ENCODE data around the gene TULP4.
A peak's percentile ranks its signal among the peaks of the same experiment; 100 is the strongest.

Gene TULP4

DNA sequence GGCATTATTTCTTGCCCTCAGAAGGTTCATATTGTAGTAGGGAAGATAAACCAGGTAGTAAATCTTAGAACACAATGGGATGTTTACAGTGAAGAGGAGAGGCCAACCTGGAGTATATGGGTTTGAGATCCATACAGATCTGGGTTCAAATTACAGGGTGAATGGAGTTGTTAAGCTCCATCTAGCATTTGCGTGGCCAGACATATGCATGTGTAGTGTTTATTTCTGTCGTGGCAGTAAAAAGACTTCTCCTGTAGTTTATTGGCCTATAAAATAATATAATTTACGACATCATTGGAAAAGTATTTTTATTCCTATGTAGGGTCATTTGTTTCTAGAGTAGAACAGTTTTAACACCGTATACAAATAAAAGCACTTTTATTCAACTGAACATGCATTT lies 25.2 kb upstream of the TULP4 start (continued):
- 0 out of 2 replicates have a peak, but pooled peaks have one; percentile 17 for TF ChIP-seq ZIC2 (tag by site-specific recombination; IDR thresholded peaks at IDR 0.05)
- TF ChIP-seq, protein P1, sequence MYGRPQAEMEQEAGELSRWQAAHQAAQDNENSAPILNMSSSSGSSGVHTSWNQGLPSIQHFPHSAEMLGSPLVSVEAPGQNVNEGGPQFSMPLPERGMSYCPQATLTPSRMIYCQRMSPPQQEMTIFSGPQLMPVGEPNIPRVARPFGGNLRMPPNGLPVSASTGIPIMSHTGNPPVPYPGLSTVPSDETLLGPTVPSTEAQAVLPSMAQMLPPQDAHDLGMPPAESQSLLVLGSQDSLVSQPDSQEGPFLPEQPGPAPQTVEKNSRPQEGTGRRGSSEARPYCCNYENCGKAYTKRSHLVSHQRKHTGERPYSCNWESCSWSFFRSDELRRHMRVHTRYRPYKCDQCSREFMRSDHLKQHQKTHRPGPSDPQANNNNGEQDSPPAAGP (tag by site-specific recombination; IDR thresholded peaks at IDR 0.05): no peak
- TF ChIP-seq HOXD13 (CRISPR knock-in tag; IDR thresholded peaks at IDR 0.05; ENCODE audit: borderline replicate concordance): peak; percentile 87; the same call in 1 of the 2 replicates
- TF ChIP-seq ZNF37A (tag by site-specific recombination; IDR thresholded peaks at IDR 0.05): no peak
- no peak for TF ChIP-seq ZNF560 (tag by site-specific recombination; IDR thresholded peaks at IDR 0.05; ENCODE audit: borderline replicate concordance)
- no peak for TF ChIP-seq MEIS1 (CRISPR knock-in tag; IDR thresholded peaks at IDR 0.05; ENCODE audit: borderline replicate concordance)
- TF ChIP-seq GFI1B (tag by site-specific recombination; IDR thresholded peaks at IDR 0.05): no peak
- TF ChIP-seq, protein P2, sequence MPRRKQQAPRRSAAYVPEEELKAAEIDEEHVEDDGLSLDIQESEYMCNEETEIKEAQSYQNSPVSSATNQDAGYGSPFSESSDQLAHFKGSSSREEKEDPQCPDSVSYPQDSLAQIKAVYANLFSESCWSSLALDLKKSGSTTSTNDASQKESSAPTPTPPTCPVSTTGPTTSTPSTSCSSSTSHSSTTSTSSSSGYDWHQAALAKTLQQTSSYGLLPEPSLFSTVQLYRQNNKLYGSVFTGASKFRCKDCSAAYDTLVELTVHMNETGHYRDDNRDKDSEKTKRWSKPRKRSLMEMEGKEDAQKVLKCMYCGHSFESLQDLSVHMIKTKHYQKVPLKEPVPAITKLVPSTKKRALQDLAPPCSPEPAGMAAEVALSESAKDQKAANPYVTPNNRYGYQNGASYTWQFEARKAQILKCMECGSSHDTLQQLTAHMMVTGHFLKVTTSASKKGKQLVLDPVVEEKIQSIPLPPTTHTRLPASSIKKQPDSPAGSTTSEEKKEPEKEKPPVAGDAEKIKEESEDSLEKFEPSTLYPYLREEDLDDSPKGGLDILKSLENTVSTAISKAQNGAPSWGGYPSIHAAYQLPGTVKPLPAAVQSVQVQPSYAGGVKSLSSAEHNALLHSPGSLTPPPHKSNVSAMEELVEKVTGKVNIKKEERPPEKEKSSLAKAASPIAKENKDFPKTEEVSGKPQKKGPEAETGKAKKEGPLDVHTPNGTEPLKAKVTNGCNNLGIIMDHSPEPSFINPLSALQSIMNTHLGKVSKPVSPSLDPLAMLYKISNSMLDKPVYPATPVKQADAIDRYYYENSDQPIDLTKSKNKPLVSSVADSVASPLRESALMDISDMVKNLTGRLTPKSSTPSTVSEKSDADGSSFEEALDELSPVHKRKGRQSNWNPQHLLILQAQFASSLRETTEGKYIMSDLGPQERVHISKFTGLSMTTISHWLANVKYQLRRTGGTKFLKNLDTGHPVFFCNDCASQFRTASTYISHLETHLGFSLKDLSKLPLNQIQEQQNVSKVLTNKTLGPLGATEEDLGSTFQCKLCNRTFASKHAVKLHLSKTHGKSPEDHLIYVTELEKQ (tag by site-specific recombination; IDR thresholded peaks at IDR 0.05; ENCODE audit: borderline replicate concordance): 0 out of 2 replicates have a peak, but pooled peaks have one; percentile 52
- TF ChIP-seq ZNF335 (tag by site-specific recombination; conservative IDR thresholded peaks at IDR 0.05): no peak
- TF ChIP-seq, protein P3, sequence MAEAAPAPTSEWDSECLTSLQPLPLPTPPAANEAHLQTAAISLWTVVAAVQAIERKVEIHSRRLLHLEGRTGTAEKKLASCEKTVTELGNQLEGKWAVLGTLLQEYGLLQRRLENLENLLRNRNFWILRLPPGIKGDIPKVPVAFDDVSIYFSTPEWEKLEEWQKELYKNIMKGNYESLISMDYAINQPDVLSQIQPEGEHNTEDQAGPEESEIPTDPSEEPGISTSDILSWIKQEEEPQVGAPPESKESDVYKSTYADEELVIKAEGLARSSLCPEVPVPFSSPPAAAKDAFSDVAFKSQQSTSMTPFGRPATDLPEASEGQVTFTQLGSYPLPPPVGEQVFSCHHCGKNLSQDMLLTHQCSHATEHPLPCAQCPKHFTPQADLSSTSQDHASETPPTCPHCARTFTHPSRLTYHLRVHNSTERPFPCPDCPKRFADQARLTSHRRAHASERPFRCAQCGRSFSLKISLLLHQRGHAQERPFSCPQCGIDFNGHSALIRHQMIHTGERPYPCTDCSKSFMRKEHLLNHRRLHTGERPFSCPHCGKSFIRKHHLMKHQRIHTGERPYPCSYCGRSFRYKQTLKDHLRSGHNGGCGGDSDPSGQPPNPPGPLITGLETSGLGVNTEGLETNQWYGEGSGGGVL (tag by site-specific recombination; IDR thresholded peaks at IDR 0.05): no peak
- TF ChIP-seq, protein P4, sequence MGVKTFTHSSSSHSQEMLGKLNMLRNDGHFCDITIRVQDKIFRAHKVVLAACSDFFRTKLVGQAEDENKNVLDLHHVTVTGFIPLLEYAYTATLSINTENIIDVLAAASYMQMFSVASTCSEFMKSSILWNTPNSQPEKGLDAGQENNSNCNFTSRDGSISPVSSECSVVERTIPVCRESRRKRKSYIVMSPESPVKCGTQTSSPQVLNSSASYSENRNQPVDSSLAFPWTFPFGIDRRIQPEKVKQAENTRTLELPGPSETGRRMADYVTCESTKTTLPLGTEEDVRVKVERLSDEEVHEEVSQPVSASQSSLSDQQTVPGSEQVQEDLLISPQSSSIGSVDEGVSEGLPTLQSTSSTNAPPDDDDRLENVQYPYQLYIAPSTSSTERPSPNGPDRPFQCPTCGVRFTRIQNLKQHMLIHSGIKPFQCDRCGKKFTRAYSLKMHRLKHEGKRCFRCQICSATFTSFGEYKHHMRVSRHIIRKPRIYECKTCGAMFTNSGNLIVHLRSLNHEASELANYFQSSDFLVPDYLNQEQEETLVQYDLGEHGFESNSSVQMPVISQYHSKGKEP (tag by site-specific recombination; IDR thresholded peaks at IDR 0.05): peak; percentile 93
- TF ChIP-seq, protein P5, sequence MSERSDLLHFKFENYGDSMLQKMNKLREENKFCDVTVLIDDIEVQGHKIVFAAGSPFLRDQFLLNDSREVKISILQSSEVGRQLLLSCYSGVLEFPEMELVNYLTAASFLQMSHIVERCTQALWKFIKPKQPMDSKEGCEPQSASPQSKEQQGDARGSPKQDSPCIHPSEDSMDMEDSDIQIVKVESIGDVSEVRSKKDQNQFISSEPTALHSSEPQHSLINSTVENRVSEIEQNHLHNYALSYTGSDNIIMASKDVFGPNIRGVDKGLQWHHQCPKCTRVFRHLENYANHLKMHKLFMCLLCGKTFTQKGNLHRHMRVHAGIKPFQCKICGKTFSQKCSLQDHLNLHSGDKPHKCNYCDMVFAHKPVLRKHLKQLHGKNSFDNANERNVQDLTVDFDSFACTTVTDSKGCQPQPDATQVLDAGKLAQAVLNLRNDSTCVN (tag by site-specific recombination; optimal IDR thresholded peaks at IDR 0.05): no peak
- TF ChIP-seq ZNF140 (tag by site-specific recombination; IDR thresholded peaks at IDR 0.05): no peak
- no peak for TF ChIP-seq ZNF16 (tag by site-specific recombination; IDR thresholded peaks at IDR 0.05; ENCODE audit: low read depth)
- no peak for TF ChIP-seq ZNF157 (tag by site-specific recombination; IDR thresholded peaks at IDR 0.05)
- peak; percentile 53; the same call in 1 of the 2 replicates for TF ChIP-seq ZBTB20 (tag by site-specific recombination; IDR thresholded peaks at IDR 0.05)
- no peak for TF ChIP-seq ZNF155 (tag by site-specific recombination; IDR thresholded peaks at IDR 0.05)
- no peak for TF ChIP-seq ZNF391 (tag by site-specific recombination; IDR thresholded peaks at IDR 0.05; ENCODE audit: borderline replicate concordance, low read depth)
- TF ChIP-seq ZNF792 (tag by site-specific recombination; IDR thresholded peaks at IDR 0.05): no peak
- TF ChIP-seq, protein P6, sequence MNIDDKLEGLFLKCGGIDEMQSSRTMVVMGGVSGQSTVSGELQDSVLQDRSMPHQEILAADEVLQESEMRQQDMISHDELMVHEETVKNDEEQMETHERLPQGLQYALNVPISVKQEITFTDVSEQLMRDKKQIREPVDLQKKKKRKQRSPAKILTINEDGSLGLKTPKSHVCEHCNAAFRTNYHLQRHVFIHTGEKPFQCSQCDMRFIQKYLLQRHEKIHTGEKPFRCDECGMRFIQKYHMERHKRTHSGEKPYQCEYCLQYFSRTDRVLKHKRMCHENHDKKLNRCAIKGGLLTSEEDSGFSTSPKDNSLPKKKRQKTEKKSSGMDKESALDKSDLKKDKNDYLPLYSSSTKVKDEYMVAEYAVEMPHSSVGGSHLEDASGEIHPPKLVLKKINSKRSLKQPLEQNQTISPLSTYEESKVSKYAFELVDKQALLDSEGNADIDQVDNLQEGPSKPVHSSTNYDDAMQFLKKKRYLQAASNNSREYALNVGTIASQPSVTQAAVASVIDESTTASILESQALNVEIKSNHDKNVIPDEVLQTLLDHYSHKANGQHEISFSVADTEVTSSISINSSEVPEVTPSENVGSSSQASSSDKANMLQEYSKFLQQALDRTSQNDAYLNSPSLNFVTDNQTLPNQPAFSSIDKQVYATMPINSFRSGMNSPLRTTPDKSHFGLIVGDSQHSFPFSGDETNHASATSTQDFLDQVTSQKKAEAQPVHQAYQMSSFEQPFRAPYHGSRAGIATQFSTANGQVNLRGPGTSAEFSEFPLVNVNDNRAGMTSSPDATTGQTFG (tag by site-specific recombination; IDR thresholded peaks at IDR 0.05; ENCODE audit: borderline replicate concordance): no peak
- TF ChIP-seq ZNF426 (tag by site-specific recombination; IDR thresholded peaks at IDR 0.05): no peak
- TF ChIP-seq, protein P7, sequence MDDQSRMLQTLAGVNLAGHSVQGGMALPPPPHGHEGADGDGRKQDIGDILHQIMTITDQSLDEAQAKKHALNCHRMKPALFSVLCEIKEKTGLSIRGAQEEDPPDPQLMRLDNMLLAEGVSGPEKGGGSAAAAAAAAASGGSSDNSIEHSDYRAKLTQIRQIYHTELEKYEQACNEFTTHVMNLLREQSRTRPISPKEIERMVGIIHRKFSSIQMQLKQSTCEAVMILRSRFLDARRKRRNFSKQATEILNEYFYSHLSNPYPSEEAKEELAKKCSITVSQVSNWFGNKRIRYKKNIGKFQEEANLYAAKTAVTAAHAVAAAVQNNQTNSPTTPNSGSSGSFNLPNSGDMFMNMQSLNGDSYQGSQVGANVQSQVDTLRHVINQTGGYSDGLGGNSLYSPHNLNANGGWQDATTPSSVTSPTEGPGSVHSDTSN (CRISPR knock-in tag; IDR thresholded peaks at IDR 0.05): no peak
- TF ChIP-seq, protein P8, sequence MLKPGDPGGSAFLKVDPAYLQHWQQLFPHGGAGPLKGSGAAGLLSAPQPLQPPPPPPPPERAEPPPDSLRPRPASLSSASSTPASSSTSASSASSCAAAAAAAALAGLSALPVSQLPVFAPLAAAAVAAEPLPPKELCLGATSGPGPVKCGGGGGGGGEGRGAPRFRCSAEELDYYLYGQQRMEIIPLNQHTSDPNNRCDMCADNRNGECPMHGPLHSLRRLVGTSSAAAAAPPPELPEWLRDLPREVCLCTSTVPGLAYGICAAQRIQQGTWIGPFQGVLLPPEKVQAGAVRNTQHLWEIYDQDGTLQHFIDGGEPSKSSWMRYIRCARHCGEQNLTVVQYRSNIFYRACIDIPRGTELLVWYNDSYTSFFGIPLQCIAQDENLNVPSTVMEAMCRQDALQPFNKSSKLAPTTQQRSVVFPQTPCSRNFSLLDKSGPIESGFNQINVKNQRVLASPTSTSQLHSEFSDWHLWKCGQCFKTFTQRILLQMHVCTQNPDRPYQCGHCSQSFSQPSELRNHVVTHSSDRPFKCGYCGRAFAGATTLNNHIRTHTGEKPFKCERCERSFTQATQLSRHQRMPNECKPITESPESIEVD (tag by site-specific recombination; IDR thresholded peaks at IDR 0.05): peak; percentile 99

Measured in HEK293 (cell line).